ENCODE data around the gene RAD9A.
"Not testable (repeated sequence)": the region's sequence is repeated elsewhere in the genome, so short reads cannot be mapped to it uniquely, and the experiment has no call there.

The RAD9A gene

GRCh38 chr11:67397986-67398660 is 6.3 kb downstream of the RAD9A start:
- DNase-seq: no peak

- no peak for DNase-seq
These were observed 7.1 kb downstream of the RAD9A start for GRCh38 chr11:67398661-67399563.

DNA sequence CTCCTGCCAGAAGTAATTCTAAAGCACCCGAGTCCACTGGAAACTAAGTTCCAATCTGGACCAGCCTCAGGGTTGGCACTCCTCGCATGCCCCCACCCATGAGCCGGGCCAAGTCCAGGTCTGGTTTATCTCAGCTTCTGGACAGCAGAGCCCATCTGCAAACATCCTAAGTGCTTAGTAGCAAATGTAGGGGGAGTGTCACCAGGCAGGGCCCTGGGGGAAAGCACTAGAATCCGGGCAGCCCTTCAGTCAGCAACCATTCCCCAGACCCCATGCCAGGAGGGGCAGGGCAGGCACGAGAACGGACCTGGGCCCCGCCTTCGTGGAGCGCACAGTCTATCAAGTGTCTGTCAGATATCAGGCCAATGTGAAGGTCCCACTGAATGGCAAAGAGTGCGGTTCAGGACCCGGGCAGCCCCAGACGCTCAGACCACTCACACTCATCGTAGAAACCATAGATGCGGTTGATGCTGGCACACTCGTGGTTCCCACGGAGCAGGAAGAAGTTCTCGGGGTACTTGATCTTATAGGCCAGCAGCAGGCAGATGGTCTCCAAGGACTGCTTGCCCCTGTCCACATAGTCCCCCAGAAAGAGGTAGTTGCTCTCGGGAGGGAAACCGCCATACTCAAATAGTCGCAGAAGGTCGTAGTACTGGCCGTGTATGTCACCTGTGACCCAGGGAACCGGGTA is 8.6 kb downstream of the RAD9A start:
- no peak for DNase-seq

DNA sequence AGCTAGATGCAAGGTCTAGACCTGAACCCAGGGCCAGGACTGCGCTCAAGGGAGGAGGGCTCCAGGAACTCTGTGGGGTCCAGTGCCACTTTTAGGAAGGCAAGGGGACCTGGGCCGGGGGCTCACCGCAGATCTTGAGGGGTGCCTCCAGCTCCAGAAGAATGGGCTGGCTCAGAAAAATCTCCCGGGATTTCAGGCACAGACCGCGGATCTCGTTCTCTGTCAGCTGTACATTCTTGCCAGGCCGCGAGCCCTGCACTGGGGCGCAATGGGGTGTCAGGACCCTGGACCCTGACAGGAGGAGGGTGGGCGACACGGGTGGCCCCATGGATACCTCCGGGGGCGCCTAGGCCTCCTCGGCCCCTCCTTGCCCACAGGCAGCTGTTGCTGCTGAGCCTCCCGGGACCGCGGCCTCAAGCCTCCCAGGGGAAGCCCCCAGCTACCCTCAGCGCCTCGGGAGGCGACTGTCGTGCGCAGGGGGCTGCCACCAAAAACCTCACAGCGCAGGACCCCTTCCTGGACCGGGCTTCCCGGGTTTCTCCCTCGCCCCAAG is 9.2 kb downstream of the RAD9A start:
- no peak for DNase-seq

DNA sequence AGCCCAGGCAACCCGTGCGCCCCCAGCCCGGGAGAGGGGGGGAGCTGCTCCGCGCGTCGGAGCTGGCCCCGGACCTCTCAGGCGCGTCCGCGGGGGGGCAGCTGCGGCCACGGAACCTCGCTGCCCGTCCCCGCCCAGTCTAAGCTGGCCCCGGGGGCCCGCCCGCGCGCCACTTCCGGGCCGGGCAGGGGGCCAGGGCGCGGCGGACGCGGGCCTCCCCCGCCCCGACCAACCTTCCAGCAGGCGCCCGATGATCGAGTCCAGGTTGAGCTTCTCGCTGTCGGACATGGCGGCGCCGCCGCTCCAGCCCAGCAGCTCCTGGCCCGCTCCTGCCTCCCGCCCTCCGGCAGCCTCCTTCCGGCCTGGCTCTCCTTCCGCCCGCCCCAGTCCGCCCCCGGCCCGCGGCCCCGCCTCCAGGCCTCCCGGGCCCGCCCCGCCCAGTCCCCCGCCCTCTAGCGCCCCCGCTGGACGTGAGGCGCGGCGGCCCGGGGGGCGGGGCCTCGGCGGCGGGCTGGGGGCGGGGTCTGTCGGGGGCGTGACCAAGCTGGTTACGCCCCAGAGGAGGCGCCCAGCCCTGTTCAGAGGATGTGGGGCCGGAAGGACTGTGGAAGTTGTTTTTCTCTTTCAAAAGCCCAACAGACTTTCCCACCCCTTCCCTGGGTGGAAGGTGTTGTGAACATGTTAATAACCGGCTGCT is 9.9 kb downstream of the RAD9A start, which contains the start of gene PPP1CA:
Gene PPP1CA, minus strand, starts transcription at position 364 of the 697 bp plus-strand sequence. Its CDS starts 76 bp downstream, at position 288.
- peak; percentile 74 for DNase-seq

DNA sequence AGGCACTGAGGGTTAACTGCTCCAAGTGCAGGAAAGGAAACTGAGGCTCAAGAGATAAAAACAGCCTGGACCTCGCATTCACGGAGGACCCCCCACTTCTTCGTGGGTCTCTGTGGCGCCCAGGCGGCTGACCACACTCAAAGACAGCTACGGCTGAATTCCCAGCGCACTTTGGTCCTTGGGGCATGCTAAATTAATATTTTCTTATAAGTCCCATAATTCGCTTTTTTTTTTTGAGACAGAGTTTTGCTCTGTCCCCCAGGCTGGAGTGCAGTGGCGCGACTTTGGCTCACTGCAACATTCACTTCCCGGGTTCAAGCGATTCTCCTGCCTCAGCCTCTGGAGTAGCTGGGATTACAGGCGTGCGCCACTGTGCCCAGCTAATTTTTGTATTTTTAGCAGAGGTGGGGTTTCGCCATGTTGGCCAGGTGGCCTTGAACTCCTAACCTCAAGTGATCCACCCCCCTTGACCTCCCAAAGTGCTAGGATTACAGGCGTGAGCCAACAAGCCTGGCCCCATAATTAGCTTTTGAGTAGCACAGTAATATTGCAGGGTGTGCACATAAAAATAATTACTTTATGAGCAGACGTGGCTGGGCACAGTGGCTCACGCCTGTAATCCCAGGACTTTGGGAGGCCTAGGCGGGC is 10.5 kb downstream of the RAD9A start:
- peak; percentile 52 for DNase-seq

DNA sequence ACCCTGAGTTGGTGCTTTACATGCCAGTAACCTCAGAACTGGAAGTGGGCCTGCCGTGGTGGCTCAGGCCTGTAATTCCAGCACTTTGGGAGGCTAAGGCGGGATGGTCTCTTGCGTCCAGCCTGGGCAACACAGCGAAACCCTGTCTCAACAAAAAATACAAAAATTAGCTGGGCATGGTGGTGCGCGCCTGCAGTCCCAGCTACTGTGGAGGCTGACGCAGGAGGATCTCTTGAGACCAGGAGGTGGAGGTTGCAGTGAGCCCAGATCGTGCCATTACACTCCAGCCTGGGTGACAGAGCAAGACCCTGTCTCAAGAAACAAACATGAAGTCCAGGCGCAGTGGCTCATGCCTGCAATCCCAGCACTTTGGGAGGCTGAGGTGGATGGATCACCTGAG is 11.3 kb downstream of the RAD9A start:
- DNase-seq: not testable (repeated sequence)

- DNase-seq: no peak
These were observed 12.9 kb downstream of the RAD9A start for GRCh38 chr11:67404515-67405195.

DNA sequence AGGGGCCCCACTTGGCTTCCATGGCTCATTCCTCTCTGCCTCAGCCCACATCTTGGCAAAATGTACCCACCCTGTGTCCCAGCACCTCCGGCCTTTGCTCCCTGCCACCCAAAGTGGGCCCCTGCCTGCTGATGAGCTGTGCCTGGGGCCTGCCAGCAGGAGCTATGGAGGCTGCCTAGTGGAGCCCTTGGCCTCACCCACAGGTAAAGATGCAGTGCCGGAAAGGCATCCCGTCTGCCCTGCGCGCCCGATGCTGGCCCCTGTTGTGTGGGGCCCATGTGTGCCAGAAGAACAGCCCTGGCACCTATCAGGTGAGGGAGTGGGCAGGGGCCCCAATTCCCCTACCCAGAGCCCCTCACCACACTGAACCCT is 13.4 kb downstream of the RAD9A start:
- DNase-seq: no peak

DNA sequence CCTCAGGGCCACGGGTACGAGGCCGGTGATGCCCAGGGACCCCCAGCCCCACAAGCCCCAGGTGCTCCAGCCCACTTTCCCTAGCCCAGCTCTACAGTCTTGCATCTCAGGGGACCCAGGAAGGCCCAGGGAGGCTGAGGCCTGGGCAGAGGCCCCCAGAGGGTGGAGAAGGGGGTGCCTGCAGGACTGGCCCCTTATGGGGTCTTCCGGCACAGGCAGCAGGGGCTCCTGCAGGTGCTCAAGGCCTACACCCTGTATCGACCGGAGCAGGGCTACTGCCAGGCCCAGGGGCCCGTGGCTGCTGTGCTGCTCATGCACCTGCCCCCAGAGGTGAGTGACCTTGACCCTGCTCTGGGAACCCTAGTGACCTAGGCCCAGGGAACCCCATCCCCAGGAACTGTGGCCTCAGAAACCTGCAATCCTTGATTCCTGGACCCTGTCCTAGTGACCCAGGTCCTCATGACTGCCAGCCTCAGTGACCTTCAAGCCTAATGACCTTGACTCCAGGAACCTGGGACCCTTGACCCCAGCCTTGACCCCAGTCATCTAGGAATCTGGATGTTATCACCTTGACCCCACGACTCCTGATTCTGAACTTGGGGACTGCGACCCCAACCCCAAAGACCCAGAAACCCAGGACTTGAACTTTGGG is 14.0 kb downstream of the RAD9A start:
- DNase-seq: no peak

DNA sequence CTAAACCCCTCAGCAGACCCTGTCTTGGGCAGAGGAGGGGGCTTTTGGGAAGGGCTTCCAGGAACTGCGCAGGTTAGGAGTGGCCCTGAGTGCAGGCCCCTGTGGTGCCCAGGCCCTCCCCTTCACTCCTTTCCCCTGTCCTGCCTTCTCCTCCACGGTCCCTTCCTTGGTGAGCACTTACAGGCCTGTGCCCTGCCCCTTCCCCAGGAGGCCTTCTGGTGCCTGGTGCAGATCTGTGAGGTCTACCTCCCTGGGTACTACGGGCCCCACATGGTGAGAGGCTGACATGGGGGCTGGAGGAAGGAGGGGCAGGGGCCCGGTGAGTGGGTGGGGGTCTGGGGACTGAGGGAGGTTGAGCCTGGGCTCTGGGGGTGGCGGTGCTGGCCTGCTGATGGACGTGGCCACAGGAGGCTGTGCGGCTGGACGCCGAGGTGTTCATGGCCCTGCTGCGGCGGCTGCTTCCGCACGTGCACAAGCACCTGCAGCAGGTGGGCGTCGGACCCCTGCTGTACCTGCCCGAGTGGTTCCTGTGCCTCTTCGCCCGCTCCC is 14.7 kb downstream of the RAD9A start:
- no peak for DNase-seq

GRCh38 chr11:67406969-67407687 is 15.3 kb downstream of the RAD9A start:
- no peak for DNase-seq

DNA sequence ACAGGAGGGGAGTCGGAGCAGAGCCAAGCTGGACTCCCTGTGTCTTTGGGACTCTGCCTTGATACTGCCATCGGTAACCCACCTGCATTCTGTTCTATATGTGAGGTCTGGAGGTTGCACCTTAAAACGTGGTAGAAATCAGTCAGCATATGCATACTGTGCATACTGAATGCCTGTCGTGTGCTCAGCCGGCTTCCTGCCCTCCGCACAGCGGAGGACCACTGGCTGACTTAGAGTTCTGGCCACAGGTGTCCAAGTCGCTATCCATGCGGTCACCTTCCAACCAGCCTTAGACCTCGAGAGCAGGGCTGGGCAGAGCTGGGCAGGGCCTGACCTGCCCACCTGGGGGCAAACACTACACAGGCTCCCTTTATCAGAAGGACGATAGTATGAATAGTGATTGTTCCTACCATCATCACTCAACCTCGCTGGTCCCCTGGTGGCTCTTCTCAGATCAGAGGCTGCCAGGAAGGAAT is 15.9 kb downstream of the RAD9A start:
- no peak for DNase-seq

GRCh38 chr11:67408437-67409200 is 16.8 kb downstream of the RAD9A start:
- no peak for DNase-seq

DNA sequence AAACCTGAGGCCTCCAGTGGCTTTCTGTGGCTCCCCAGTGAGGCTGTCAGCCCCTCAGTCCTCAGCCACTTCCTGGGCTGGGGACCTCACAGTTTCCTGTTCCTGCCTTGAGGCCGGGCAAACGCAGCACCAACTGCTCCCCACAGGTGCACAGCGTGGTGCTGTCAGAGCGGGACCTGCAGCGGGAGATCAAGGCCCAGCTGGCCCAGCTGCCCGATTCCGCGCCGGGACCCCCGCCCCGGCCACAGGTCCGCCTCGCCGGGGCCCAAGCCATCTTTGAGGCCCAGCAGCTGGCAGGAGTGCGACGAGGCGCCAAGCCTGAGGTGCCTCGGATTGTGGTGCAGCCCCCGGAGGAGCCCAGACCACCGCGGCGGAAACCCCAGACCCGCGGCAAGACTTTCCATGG is 17.5 kb downstream of the RAD9A start:
- DNase-seq: no peak

GRCh38 chr11:67409781-67410368 is 18.1 kb downstream of the RAD9A start:
- peak; percentile 15 for DNase-seq

DNA sequence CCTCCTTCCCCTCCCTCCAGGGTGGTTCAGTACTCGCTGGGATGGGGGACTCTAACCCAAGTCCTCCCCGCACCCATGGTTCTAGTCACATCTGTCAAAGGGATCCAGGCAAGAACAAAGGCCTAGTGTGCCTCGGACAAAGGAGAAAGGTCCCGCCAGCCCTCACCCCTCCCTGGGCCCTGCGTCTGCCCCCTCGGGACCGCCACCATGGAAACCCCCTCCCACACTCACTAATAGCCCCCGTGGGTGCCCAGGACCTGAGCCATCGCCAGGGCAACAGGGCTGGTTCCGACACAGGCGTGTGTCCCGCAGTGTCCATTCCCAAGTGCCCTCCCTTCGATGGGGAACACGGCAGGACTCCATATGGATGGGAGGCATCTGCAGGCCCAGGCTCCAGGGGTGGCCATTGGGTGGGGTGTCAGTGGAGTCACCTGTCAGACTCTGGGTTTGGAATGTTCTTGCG is 18.6 kb downstream of the RAD9A start:
- DNase-seq: no peak
